ENCODE data around the gene VAPB.
"Not testable (repeated sequence)": the region's sequence is repeated elsewhere in the genome, so short reads cannot be mapped to it uniquely, and the experiment has no call there.

The VAPB gene

DNA sequence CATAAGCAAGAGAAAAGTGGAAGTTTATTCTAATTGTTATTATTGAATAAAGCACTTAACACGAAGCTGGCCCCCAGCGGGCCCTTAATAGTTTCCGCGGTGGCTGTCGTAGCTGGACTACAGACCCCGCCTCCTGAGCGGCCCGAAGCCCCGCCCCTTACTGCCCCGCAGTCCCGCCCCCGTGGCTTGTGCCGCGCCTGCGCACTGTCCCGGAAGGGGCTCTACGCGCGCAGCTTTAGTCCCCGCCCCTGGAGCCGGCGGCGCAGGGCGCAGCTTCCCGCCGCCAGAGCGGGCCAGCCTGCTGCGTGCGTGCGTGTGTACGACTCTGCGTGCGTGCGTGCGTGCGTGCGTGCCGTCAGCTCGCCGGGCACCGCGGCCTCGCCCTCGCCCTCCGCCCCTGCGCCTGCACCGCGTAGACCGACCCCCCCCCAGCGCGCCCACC lies at the start of gene VAPB:
VAPB (plus strand) TSS at position 348 of the 442 bp plus-strand sequence. CDS start 231 bp downstream, outside the sequence.
- peak; percentile 84 for DNase-seq

GRCh38 chr20:58339741-58340140 lies 49.3 kb upstream of the VAPB start:
- no peak for DNase-seq

DNA sequence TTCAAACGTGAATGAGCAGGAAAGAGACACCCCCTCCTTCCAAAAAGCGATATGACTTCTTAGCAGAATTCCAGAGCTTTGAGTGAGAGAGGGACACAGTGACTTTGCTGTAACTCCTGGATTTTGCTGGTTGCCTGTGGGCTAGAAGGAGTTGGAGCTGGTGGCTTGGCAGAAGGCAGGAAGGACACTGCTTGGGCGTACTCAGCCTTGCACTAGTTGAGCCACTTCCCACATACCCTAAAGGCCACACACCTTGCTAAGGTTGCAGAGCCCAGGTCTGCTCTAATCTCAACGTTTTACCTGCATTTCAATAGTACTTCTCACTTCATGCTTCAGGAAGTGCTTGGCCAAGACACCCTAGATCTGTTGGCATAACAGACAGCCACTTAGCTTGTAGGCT lies 48.9 kb upstream of the VAPB start:
- DNase-seq = no peak

- DNase-seq = no peak
Observed at GRCh38 chr20:58340853-58341252, 48.2 kb upstream of the VAPB start.

GRCh38 chr20:58342104-58342945 lies 46.7 kb upstream of the VAPB start:
- DNase-seq = no peak

DNA sequence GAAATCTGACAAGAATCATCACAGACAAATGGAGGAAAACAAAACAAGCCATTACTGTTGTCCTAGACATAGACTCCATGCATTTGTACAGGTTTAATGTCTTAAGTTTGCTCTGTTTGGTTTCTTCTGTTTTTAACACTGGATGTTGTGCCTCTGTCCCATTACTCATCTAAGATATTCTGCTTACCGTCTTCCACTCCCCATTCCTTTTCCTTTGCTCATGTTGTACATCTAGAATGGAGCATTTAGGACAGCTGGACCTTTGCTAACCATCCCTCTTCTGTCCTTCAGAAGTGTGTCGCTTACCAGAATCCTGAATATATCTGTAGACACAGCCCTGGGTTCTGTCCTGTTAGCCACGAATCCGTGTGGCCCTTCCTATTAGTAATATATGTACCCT lies 44.3 kb upstream of the VAPB start:
- DNase-seq = no peak

DNA sequence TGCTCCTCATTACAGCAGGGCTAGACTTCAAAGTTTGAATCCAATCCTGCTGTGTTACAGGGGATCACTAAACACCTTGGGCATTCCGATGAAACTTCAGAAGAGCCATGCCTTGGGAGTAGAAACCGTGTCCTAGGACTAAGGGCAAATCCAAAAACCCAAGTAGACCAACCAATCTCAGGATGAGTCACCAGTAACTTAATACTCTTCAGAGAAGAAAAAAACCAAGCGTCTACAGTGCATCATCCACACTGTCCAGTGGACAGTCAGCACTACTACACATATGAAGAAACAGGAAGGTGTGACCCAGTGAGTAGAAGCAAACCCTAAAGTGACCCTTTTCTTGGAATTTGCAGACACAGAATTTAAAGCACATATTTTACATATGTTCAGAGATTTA lies 39.5 kb upstream of the VAPB start:
- no peak for DNase-seq

DNA sequence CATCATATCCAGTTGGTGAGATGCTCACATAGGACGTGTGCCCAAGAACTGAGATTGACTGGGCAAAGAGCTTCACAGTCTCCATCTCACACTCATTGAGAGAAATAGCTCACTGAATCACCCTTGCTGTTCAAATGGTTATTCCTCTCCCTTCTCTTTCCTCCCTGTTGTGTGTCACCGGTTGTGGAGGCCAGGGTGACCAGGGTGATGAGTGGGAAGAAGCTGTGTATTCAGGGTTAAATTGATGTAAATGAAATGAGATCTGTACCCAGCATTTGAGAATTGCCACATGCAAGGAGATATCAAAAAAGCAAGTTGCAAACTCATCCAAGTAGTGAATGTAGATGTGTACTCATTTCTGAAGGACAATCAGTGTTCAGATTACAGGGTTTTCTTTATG lies 36.6 kb upstream of the VAPB start:
- no peak for DNase-seq

GRCh38 chr20:58359441-58359840 lies 29.6 kb upstream of the VAPB start:
- DNase-seq = no peak

DNA sequence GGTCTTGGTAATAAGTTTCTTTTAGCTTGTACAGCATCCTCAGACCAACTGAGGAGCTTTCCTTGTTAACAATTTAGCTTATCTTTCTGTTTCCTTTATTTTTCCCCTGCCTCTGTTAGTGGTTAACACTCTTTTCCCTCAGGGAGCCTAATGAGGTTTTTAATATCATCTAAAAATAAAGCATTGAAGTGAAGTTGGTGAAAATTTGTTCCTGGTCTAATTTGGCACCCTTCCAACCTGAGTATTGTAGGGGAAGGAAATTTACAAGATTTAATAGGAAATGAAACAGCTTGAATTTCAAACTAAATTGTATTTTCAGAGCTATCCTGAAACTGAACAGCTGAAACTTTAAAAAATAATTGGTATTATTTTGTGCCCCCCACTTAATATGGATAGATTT lies 28.1 kb upstream of the VAPB start:
- DNase-seq = no peak

DNA sequence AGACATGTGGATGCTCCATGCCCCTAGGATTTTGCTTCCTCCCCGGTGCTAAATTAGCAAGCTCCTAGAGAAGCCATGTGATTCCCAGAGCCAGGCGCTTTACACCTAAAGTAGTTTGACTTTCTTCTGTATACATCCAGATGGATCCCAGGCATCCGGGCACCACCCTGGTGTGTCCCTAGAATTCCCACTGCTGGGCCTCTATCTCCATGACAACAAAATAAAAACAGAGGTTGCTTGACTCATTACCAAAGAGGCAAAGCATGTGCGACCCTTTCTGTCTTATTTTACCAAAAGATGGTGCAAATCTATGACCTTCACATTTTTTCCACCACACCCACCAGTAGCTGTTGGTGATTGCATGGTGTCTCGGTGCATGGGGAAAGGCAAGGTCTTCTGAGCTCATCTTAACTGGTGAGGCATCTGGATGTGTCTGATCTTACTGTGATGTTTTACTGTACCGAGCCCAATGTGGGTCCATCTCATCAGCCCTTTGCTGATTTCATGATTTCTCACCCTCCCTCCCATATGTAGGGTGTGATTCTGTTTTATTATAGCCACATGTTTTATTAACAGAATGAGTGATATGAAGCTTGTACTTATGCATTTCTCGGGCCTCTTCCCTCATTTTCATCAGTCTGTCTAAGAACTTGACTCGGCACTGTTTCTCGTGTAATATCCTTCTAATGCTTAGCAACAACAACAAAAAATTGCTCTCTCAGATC lies 27.4 kb upstream of the VAPB start:
- DNase-seq = no peak

DNA sequence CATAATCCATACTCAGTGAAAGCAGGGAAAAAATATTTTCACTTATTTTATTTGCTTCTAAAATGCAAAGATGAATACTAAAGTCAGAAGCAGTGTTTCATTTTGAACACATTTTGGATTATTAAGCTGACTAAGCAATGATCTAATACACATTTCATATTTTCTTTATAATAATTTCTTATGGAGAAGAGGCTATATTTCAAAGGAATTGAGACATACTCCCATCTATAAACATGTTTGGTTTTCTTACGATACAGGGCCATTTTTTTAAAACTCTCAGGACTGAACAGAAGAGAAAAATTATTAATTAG lies 26.9 kb upstream of the VAPB start:
- DNase-seq = no peak

GRCh38 chr20:58362970-58363369 lies 26.1 kb upstream of the VAPB start:
- no peak for DNase-seq

DNA sequence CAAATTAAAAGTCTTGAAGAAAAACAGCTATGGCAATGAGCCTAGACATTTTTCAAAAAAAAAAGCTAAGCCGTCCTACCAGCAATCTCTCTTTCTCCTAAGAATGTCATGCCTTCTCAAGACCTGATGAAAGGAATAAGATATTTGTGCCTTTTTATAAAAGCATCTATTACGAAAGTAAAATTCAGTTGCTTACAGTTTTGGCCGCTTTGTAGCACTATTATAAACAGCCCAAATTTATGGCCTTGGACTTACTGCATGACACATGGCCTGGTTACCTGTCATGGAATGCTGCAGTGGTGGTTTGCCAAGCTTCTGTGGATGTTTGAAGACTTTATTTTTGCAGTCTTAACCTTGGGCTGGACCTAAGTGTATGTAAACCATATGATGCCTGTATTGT lies 22.2 kb upstream of the VAPB start:
- no peak for DNase-seq

DNA sequence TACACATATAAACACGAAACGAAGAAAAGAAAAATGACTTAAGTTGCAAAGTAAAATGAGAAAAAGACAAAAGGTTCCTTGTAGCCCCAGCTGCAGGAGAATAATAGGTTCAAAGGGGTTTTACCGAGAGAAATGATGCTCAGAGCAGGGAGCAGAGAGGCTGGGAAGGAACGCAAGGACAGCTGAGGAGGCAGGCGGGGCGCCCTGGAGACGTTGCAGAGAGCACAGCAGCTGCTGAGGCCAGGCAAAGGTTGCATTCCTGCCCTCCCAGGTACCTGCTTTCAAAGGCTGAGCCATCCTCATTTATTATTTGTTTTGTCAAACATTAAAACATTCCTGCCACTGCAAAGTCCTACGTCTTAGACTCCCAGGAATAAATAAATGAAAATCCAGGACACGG lies 16.2 kb upstream of the VAPB start:
- DNase-seq = no peak

GRCh38 chr20:58373296-58373695 lies 15.7 kb upstream of the VAPB start:
- not testable (repeated sequence) for DNase-seq

GRCh38 chr20:58374027-58374850 lies 14.8 kb upstream of the VAPB start:
- no peak for DNase-seq

DNA sequence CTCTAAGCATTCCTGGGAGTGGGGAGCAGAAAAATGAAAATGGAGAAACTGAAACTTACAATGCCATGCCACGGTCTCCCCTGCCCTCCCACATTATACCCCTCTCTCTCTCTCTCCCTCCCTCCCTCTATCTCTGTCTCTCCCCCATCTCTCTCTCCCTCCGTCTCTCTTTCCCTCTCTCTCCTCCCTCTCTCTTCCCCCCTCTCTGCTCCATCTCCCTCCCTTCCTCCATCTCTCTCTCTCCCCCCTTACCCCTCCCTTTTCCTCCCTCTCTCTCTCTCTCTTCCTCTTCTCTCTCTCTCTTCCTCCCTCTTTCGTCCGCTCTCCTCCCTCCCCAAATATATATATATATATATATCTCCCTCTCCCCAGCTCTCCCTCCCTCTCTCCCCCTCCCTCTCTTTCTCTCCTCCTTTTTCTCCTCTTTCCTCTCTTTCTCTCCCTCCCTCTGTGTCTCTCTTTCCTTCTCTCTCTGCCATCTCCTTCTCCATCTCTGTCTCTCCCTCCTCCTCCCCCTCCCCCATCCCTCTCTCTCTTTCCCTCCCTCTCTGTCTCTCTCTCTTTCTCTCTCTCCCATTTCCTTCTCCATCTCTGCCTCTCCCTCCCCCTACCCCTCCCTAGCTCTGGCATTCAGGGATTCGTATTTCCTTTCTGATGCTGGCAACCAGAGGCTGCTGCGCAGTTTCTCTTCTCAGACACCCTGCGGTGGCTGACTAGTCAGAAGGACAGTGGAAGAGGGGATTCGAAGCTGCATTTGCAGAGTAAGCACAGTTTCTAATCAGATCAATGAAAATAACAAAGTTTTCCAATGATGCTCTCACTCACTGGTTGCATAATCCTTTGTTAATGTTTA lies 13.9 kb upstream of the VAPB start:
- DNase-seq = no peak

- DNase-seq = no peak
Observed at GRCh38 chr20:58375759-58376352, 13.2 kb upstream of the VAPB start.

DNA sequence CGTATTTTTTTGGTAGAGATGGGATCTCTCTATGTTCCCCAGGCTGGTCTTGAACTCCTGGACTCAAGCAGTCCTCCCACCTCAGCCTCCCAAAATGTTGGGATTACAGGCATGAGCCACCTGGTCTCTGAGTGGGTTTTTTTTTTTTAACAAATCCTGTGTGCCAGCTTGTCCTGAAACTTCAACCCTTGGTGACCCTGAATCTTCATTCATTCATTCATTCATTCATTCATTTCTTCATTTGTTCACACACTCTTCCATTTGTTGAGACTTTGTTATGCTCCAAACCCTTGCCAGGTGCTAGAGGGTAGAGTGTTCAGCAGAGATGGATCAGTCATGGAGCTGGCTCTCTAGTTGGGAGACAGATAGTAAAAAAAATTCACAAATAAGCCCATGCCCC lies 12.0 kb upstream of the VAPB start:
- DNase-seq = no peak

DNA sequence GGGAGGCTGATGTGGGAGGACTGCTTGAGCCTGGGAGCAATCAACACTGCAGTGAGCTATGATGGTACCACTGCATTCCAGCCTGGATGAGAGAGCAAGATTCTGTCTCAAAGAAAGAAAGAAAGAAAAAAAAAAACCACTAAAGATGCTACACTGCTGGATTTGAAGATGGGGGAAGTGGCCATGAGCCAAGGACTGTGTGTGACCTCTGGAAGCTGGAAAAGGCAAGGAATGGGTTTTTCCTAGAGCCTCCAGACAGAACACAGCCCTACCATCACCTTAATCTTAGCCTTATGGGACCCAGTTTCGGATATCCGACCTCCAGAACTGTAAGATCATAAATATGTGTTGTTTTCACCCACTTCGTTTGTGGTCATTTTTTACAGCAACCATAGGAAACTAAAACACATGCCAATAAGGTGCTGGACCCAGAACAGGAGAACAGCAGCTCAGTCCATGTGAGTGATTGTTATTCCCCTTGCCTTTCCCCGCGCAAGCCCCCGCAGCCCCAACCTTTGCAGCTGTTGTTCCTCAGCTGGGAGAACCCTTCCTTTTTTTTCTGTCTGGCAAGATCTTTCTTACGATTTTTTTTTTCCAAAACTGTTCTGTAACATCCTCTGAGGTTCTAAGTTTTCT lies 11.1 kb upstream of the VAPB start:
- DNase-seq = no peak

GRCh38 chr20:58378704-58379103 lies 10.3 kb upstream of the VAPB start:
- no peak for DNase-seq
